Caco-2 (cell line): ENCODE data around the gene SLC35D3. TPM values are rescaled to one million over a fixed set of nuclear protein-coding genes. Genes with fewer than 3 reads are reported as not detected.

Experiments used
- BruUV-seq: library from RNA; stranded (reverse); fragments of 400-500 nt; replicated peaks from 2 replicates; lab custom pipeline; 2021; lab: Mats Ljungman, UMichigan
- CTCF ChIA-PET: fragments of 300-600 bp; sonication (Branson Sonifier 250); formaldehyde crosslinking; loops from one replicate; lab custom pipeline; 2022; ENCODE audit warnings: antibody characterized with exemption; lab: Charles Lee
- POLR2A ChIA-PET: fragments of 300-600 bp; sonication (Branson Sonifier 250); formaldehyde crosslinking; loops from one replicate; lab custom pipeline; 2022; ENCODE audit warnings: antibody characterized with exemption; lab: Charles Lee
- DNase-seq, 2 experiments: peaks; one replicate each; pipeline versions ENCODE4 v3.0.0 to v3.0.0-alpha.2; 2020 to 2022
- H3K27me3 ChIP-seq: replicated peaks from 2 replicates; pipeline ENCODE4 v1.6.0; 2011; ENCODE audit warnings: low read length; ENCODE audit not compliant: control insufficient read depth, insufficient read depth
- H3K36me3 ChIP-seq: 2 replicates; pipeline ENCODE4 v1.5.1; 2011; ENCODE audit warnings: low read length; ENCODE audit not compliant: control insufficient read depth, insufficient read depth
- H3K4me1 ChIP-seq: fragments of 250-450 bp; sonication (Bioruptor Pico); 2 replicates; pipeline ENCODE4 v1.5.1; 2020; ENCODE audit warnings: mild to moderate bottlenecking
- H3K4me3 ChIP-seq: 2 replicates; pipeline ENCODE4 v1.5.1; 2011; ENCODE audit warnings: low read depth, mild to moderate bottlenecking, control low read depth, low read length
- H3K9me3 ChIP-seq: fragments of 250-450 bp; sonication (Bioruptor Pico); 2 replicates; pipeline ENCODE4 v1.5.1; 2020; ENCODE audit warnings: mild to moderate bottlenecking, moderate library complexity
- H3K27ac Mint-ChIP-seq: one replicate; pipeline ENCODE4 v1.8.0; 2022; ENCODE audit warnings: mixed read lengths; ENCODE audit not compliant: unreplicated experiment
- H3K27me3 Mint-ChIP-seq: one replicate; pipeline ENCODE4 v1.8.0; 2022; ENCODE audit warnings: mixed read lengths; ENCODE audit not compliant: insufficient read depth, unreplicated experiment
- H3K36me3 Mint-ChIP-seq: one replicate; pipeline ENCODE4 v1.8.0; 2022; ENCODE audit warnings: mild to moderate bottlenecking, mixed read lengths; ENCODE audit not compliant: insufficient read depth, unreplicated experiment
- H3K4me1 Mint-ChIP-seq: one replicate; pipeline ENCODE4 v1.8.0; 2022; ENCODE audit warnings: low read depth, mixed read lengths; ENCODE audit not compliant: unreplicated experiment
- H3K4me3 Mint-ChIP-seq: one replicate; pipeline ENCODE4 v1.8.0; 2022; ENCODE audit warnings: mild to moderate bottlenecking, moderate library complexity, mixed read lengths; ENCODE audit not compliant: unreplicated experiment
- H3K9me3 Mint-ChIP-seq: one replicate; pipeline ENCODE4 v1.8.0; 2022; ENCODE audit warnings: mixed read lengths; ENCODE audit not compliant: unreplicated experiment
- intact Hi-C: fragments of 100-400 bp; cut with micrococcal nuclease; formaldehyde crosslinking; loops from one replicate; pipeline ENCODE4 v1.10.0; 2022; ENCODE audit not compliant: unreplicated experiment
- total RNA-seq: library from RNA; stranded (reverse); gene quantifications from 2 replicates; pipeline ENCODE4 v1.2.3, GENCODE V29; 2022
- TF ChIP-seq, protein P1 (sequence below), 2 experiments: fragments of 200-600 bp in 1 of 2; IDR thresholded peaks; 1 replicate in 1 of 2; 2 replicates in 1 of 2; pipeline versions ENCODE4 v1.5.1 to v1.8.0; 2011 to 2022; ENCODE audit warnings: antibody characterized with exemption in 1 of 2, control low read depth in 1 of 2, inconsistent platforms in 1 of 2, low read depth in 1 of 2, low read length in 1 of 2, mild to moderate bottlenecking in 1 of 2, moderate library complexity in 1 of 2; ENCODE audit not compliant: insufficient read depth in 1 of 2, severe bottlenecking in 1 of 2, unreplicated experiment in 1 of 2

The SLC35D3 gene
- total RNA-seq, 1 experiment from 2014 or later = 1.4 TPM

DNA sequence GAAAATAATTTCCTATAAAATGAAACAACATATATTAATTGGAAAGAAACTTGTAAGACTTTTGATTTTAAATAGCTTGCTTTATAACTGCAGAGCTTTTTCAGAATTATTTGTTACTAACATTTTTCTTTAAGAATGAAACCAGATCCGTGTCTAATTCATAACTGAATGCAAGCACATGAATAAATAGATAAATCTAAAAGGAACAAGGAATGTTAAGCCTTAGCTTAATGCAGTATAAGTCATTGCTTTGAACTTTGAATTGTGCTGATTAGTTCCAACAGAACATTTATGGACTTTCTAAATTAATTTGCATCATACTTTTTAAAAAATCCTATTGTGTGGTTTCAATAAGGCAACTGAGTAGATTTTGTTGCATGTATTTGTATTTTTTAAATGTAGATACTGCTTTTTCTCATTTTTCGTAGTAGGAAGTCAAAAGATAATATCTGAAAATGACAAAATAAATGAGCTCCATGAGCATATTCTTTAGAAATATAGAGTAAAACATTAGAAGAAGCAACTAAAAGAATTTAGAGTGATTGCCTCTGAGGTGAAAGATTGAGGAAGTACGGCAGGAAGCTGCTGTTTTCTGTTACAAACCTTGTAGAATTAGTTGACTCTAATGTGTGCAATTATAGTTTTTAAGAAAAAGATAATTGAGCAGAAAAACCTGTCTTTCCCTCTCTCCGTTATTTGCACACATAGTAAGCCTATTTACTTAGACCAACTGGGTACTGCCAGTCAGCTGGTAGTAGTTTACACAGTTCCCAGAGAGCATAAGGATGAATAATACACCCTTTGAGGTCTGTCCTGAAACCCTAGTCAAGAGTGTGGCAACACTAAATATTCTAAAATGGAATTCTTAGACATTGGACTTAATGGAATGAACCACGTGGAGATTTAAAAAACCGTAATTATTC is 32.6 kb upstream of the SLC35D3 start:
- Histone ChIP-seq H3K9me3 (no peaks in the 10 kb centered on the region), H3K4me3 (no peak overlapping the region), H3K27me3 (no peaks in the 10 kb centered on the region), H3K4me1 (peaks cover 16% of the 10 kb centered on the region), H3K36me3 (peaks cover 1% of the 10 kb centered on the region; the same call in 1 of the 2 replicates)
- no TSS peak for BruUV-seq
- peaks cover 18% of the 10 kb centered on the region for H3K4me1 Mint-ChIP-seq
- no peak for DNase-seq
- ChIA-PET CTCF (no interaction called here), POLR2A (no interaction called here)
- H3K27ac Mint-ChIP-seq = no peak overlapping the region
- H3K4me3 Mint-ChIP-seq = no peak overlapping the region
- TF ChIP-seq, protein P1, sequence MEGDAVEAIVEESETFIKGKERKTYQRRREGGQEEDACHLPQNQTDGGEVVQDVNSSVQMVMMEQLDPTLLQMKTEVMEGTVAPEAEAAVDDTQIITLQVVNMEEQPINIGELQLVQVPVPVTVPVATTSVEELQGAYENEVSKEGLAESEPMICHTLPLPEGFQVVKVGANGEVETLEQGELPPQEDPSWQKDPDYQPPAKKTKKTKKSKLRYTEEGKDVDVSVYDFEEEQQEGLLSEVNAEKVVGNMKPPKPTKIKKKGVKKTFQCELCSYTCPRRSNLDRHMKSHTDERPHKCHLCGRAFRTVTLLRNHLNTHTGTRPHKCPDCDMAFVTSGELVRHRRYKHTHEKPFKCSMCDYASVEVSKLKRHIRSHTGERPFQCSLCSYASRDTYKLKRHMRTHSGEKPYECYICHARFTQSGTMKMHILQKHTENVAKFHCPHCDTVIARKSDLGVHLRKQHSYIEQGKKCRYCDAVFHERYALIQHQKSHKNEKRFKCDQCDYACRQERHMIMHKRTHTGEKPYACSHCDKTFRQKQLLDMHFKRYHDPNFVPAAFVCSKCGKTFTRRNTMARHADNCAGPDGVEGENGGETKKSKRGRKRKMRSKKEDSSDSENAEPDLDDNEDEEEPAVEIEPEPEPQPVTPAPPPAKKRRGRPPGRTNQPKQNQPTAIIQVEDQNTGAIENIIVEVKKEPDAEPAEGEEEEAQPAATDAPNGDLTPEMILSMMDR (IDR thresholded peaks at IDR 0.05; ENCODE audit: insufficient read depth in 1 of 2, low read depth in 1 of 2, low read length in 1 of 2, severe bottlenecking in 1 of 2, unreplicated experiment in 1 of 2) = no peak
- H3K9me3 Mint-ChIP-seq = no peaks in the 10 kb centered on the region
- H3K36me3 Mint-ChIP-seq = no peaks in the 10 kb centered on the region
- peaks cover 3% of the 10 kb centered on the region for H3K27me3 Mint-ChIP-seq
- intact Hi-C loops = no loop called here

DNA sequence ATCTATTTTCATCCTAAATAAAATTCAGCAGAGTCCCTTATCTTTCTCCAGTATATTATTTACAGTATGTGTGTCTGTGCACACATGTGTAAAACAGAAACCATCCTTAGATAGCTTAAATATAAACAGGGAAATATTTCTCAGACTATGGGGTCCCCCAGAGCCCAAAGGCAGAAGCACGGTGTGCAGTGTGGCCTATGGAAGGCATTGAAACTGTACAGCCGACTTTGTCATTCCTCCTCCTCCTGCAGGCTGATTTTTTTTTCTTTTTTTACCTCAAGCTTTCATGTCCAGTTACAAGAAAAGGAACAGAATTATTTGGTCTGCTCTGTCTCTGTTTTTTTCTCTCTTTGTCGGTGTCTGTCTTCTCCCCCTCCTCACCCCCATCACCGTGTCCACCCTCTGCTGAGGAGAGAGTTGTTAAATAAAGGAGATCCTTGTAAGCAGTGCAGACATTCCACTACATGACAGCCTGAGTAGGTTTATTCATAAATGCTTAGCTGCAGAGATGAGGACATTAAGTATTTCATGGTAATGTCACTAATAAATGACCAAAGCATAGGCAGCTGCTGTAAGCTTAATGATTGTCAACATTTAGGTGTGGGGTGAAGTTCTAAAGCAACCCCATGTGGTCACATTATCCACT is 31.8 kb upstream of the SLC35D3 start:
- Histone ChIP-seq H3K9me3 (no peaks in the 10 kb centered on the region), H3K27me3 (no peaks in the 10 kb centered on the region), H3K36me3 (peaks cover 1% of the 10 kb centered on the region; the same call in 1 of the 2 replicates), H3K4me1 (peaks cover 16% of the 10 kb centered on the region), H3K4me3 (no peak overlapping the region)
- Mint-ChIP-seq H3K4me1 (peaks cover 18% of the 10 kb centered on the region), H3K36me3 (no peaks in the 10 kb centered on the region), H3K27me3 (peaks cover 3% of the 10 kb centered on the region), H3K27ac (no peak overlapping the region), H3K4me3 (no peak overlapping the region), H3K9me3 (no peaks in the 10 kb centered on the region)
- POLR2A ChIA-PET = no interaction called here
- CTCF ChIA-PET = no interaction called here
- TF ChIP-seq, protein P1 (IDR thresholded peaks at IDR 0.05; ENCODE audit: insufficient read depth in 1 of 2, low read depth in 1 of 2, low read length in 1 of 2, severe bottlenecking in 1 of 2, unreplicated experiment in 1 of 2) = no peak
- BruUV-seq = no TSS peak
- no peak for DNase-seq
- intact Hi-C loops = no loop called here

DNA sequence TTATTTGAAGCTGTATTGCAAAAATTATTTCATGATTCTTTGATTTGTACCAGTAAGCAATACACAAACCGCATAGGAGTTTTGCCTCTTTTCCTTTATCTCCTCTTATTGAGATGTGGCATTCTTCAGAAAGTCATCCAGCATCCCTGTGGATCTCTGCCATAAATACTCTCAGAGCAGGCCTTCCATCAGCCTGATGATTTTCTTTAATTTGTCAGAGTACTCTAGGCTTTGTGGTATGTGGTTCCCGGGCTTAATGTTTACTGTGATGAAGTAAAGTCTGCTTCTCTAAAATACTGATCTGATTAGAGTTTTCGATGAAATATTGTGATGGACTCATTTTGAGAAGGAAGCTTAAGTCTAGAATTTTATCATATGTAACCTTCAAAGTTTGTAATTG is 31.1 kb upstream of the SLC35D3 start:
- Histone ChIP-seq H3K4me1 (peaks cover 20% of the 10 kb centered on the region), H3K9me3 (no peaks in the 10 kb centered on the region), H3K27me3 (no peaks in the 10 kb centered on the region), H3K36me3 (peaks cover 1% of the 10 kb centered on the region; the same call in 1 of the 2 replicates), H3K4me3 (no peak overlapping the region)
- ChIA-PET POLR2A (no interaction called here), CTCF (no interaction called here)
- Mint-ChIP-seq H3K4me1 (peaks cover 18% of the 10 kb centered on the region), H3K9me3 (no peaks in the 10 kb centered on the region), H3K4me3 (no peak overlapping the region), H3K27me3 (peaks cover 3% of the 10 kb centered on the region), H3K27ac (no peak overlapping the region), H3K36me3 (no peaks in the 10 kb centered on the region)
- TF ChIP-seq, protein P1 (IDR thresholded peaks at IDR 0.05; ENCODE audit: insufficient read depth in 1 of 2, low read depth in 1 of 2, low read length in 1 of 2, severe bottlenecking in 1 of 2, unreplicated experiment in 1 of 2) = no peak
- BruUV-seq = no TSS peak
- no peak for DNase-seq
- intact Hi-C loops = no loop called here
